H9 (cell line): Measurements from ENCODE around the gene CD80. TPM values are rescaled to one million over a fixed set of nuclear protein-coding genes. Genes with fewer than 3 reads are reported as not detected.

Experiments used
- DNase-seq: peaks from one replicate; pipeline ENCODE4 v3.0.0-alpha.2; 2017
- H2AFZ ChIP-seq: one replicate; pipeline ENCODE4 v1.6.1; 2013; ENCODE audit warnings: mild to moderate bottlenecking, low read length, control low read depth, moderate library complexity
- H2AK5ac ChIP-seq: 2 replicates; pipeline ENCODE4 v1.6.1; 2013; ENCODE audit warnings: low read length, control low read depth, mixed read lengths; ENCODE audit not compliant: insufficient read length
- H2BK120ac ChIP-seq: one replicate; pipeline ENCODE4 v1.6.1; 2013; ENCODE audit warnings: low read depth, mild to moderate bottlenecking, low read length, control low read depth, inconsistent platforms; ENCODE audit not compliant: poor library complexity, severe bottlenecking
- H2BK12ac ChIP-seq: 2 replicates; pipeline ENCODE4 v1.6.1; 2013; ENCODE audit warnings: low read length, control low read depth, mixed read lengths, low read depth; ENCODE audit not compliant: insufficient read length
- H2BK15ac ChIP-seq: 2 replicates; pipeline ENCODE4 v1.6.1; 2013; ENCODE audit warnings: low read depth, low read length, control low read depth
- H2BK20ac ChIP-seq: one replicate; pipeline ENCODE4 v1.6.1; 2013; ENCODE audit warnings: low read depth, mild to moderate bottlenecking, low read length, control low read depth, inconsistent platforms; ENCODE audit not compliant: poor library complexity, severe bottlenecking
- H2BK5ac ChIP-seq: 2 replicates; pipeline ENCODE4 v1.6.1; 2013; ENCODE audit warnings: low read length, control low read depth, mixed read lengths; ENCODE audit not compliant: insufficient read length
- H3K14ac ChIP-seq: 2 replicates; pipeline ENCODE4 v1.6.1; 2013; ENCODE audit warnings: low read length, control low read depth; ENCODE audit not compliant: insufficient read depth
- H3K18ac ChIP-seq: 2 replicates; pipeline ENCODE4 v1.6.1; 2013; ENCODE audit warnings: low read depth, mild to moderate bottlenecking, mixed read lengths, low read length, control low read depth; ENCODE audit not compliant: insufficient read length
- H3K23ac ChIP-seq: 2 replicates; pipeline ENCODE4 v1.6.1; 2013; ENCODE audit warnings: low read length, control low read depth, mixed read lengths, low read depth; ENCODE audit not compliant: insufficient read length
- H3K23me2 ChIP-seq: 2 replicates; pipeline ENCODE4 v1.6.1; 2013; ENCODE audit warnings: low read depth, mild to moderate bottlenecking, mixed read lengths, low read length, control low read depth; ENCODE audit not compliant: insufficient read length, poor library complexity, severe bottlenecking
- H3K27ac ChIP-seq: 2 replicates; pipeline ENCODE4 v1.5.1; 2013; ENCODE audit warnings: low read length, control low read depth, mixed read lengths, low read depth; ENCODE audit not compliant: insufficient read length
- H3K27me3 ChIP-seq: 2 replicates; pipeline ENCODE4 v1.6.1; 2013; ENCODE audit warnings: low read length, control low read depth, inconsistent platforms; ENCODE audit not compliant: insufficient read depth
- H3K4ac ChIP-seq: 2 replicates; pipeline ENCODE4 v1.6.1; 2013; ENCODE audit warnings: low read depth, mild to moderate bottlenecking, control low read depth, inconsistent platforms, low read length, moderate library complexity
- H3K4me1 ChIP-seq: 2 replicates; pipeline ENCODE4 v1.6.1; 2013; ENCODE audit warnings: low read length, control low read depth, inconsistent platforms; ENCODE audit not compliant: insufficient read depth
- H3K4me2 ChIP-seq: 2 replicates; pipeline ENCODE4 v1.6.1; 2013; ENCODE audit warnings: low read length, control low read depth, mixed read lengths; ENCODE audit not compliant: insufficient read length, insufficient read depth
- H3K56ac ChIP-seq: 2 replicates; pipeline ENCODE4 v1.6.1; 2013; ENCODE audit warnings: low read depth, mild to moderate bottlenecking, mixed read lengths, low read length, control low read depth; ENCODE audit not compliant: insufficient read length
- H3K79me1 ChIP-seq: 2 replicates; pipeline ENCODE4 v1.6.1; 2013; ENCODE audit warnings: low read depth, mild to moderate bottlenecking, moderate library complexity, low read length, control low read depth, inconsistent platforms; ENCODE audit not compliant: insufficient read depth, poor library complexity, severe bottlenecking
- H3K79me2 ChIP-seq: 2 replicates; pipeline ENCODE4 v1.6.1; 2013; ENCODE audit warnings: low read length, control low read depth, inconsistent platforms; ENCODE audit not compliant: insufficient read depth
- H3K9ac ChIP-seq: 2 replicates; pipeline ENCODE4 v1.6.1; 2013; ENCODE audit warnings: low read length, control low read depth, mixed read lengths; ENCODE audit not compliant: insufficient read length; ENCODE audit errors: extremely low read depth
- H3K9me3 ChIP-seq: one replicate; pipeline ENCODE4 v1.6.1; 2013; ENCODE audit warnings: low read depth, low read length, inconsistent platforms; ENCODE audit not compliant: control insufficient read depth
- H3T11ph ChIP-seq: one replicate; pipeline ENCODE4 v1.6.1; 2013; ENCODE audit warnings: mild to moderate bottlenecking, low read length, control low read depth, inconsistent platforms
- H4K20me1 ChIP-seq: one replicate; pipeline ENCODE4 v1.6.1; 2013; ENCODE audit not compliant: control insufficient read depth, insufficient read length, insufficient read depth
- H4K5ac ChIP-seq: 2 replicates; pipeline ENCODE4 v1.6.1; 2013; ENCODE audit warnings: low read depth, mild to moderate bottlenecking, mixed read lengths, low read length, control low read depth; ENCODE audit not compliant: insufficient read length
- H4K8ac ChIP-seq: replicated peaks from 2 replicates; pipeline ENCODE4 v1.6.1; 2013; ENCODE audit warnings: low read length, control low read depth, mixed read lengths, low read depth; ENCODE audit not compliant: insufficient read length
- H4K91ac ChIP-seq: 2 replicates; pipeline ENCODE4 v1.6.1; 2013; ENCODE audit warnings: low read depth, mild to moderate bottlenecking, moderate library complexity, mixed read lengths, low read length, control low read depth; ENCODE audit not compliant: insufficient read length
- H3K27ac Mint-ChIP-seq, 3 experiments: 2 replicates in 2 of 3; 3 replicates in 1 of 3; pipeline ENCODE4 v1.8.0; 2020 to 2021; ENCODE audit warnings: mixed read lengths in 3 of 3, mild to moderate bottlenecking in 1 of 3, moderate library complexity in 1 of 3
- H3K27me3 Mint-ChIP-seq: 2 replicates; pipeline ENCODE4 v1.8.0; 2021; ENCODE audit warnings: low read depth, mild to moderate bottlenecking, moderate library complexity, mixed read lengths
- H3K36me3 Mint-ChIP-seq, 3 experiments: 2 replicates in 2 of 3; 3 replicates in 1 of 3; pipeline ENCODE4 v1.8.0; 2020 to 2021; ENCODE audit warnings: low read depth in 3 of 3, mixed read lengths in 3 of 3; ENCODE audit not compliant: insufficient read depth in 1 of 3
- H3K4me1 Mint-ChIP-seq, 2 experiments: 2 replicates each; pipeline ENCODE4 v1.8.0; 2020; ENCODE audit warnings: mixed read lengths in 2 of 2
- H3K4me3 Mint-ChIP-seq, 2 experiments: 2 replicates in 1 of 2; 3 replicates in 1 of 2; pipeline ENCODE4 v1.8.0; 2020 to 2021; ENCODE audit warnings: mild to moderate bottlenecking in 2 of 2, mixed read lengths in 2 of 2, moderate library complexity in 1 of 2
- H3K9me3 Mint-ChIP-seq, 2 experiments: 2 replicates in 1 of 2; 3 replicates in 1 of 2; pipeline ENCODE4 v1.8.0; 2020; ENCODE audit warnings: mild to moderate bottlenecking in 2 of 2, mixed read lengths in 2 of 2, moderate library complexity in 1 of 2
- total RNA-seq: library from RNA; stranded (reverse); gene quantifications from 2 replicates; pipeline ENCODE4 v1.2.1, GENCODE V29; 2021
- TF ChIP-seq, protein P1 (sequence below): fragments of 200-600 bp; sonication (generic); conservative IDR thresholded peaks from 3 replicates; pipeline ENCODE4 v1.8.0; 2021; ENCODE audit warnings: antibody characterized with exemption, mild to moderate bottlenecking

The CD80 gene
- total RNA-seq, 1 experiment from 2014 or later, result not detected

DNA sequence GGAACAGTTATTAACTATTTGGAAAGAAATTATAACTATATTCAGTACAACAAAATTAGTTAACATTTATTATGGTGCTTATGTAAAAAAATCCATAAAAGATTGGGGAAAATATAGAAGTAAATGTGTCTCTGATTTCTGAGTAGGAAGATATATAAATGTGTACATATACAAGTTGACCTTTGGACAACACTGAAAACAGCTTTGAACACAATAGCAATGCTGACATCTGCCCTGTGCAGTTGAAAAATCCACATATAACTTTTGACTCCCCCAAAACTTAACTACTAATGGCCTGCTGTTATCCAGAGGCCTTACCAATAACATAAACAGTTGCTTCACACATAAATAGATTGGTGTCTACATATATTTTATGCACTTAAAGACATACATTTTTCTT is 48.7 kb downstream of the CD80 start:
- H3K36me3 Mint-ChIP-seq, result peaks cover 14 to 70% (median 67%) of the 10 kb centered on the region in 3 experiments; a peak in 6 of 7 replicates

More for the DNA sequence above, 48.7 kb downstream of the CD80 start:
- Histone ChIP-seq H2BK20ac (no peak overlapping the region), H3K9ac (no peak overlapping the region), H3K79me2 (no peaks in the 10 kb centered on the region), H4K5ac (no peak overlapping the region), H2BK120ac (no peak overlapping the region), H3K18ac (no peak overlapping the region), H3K4me1 (no peaks in the 10 kb centered on the region; the same call in 1 of the 2 replicates), H3K27ac (no peak overlapping the region), H2AFZ (no peak overlapping the region), H3K23ac (no peak overlapping the region), H3T11ph (no peak overlapping the region), H3K4me2 (no peak overlapping the region), H3K56ac (no peak overlapping the region), H4K8ac (no peak overlapping the region), H2AK5ac (no peak overlapping the region), H4K91ac (no peak overlapping the region), H3K79me1 (no peaks in the 10 kb centered on the region), H3K14ac (no peak overlapping the region), H4K20me1 (no peaks in the 10 kb centered on the region), H2BK12ac (no peak overlapping the region), H3K9me3 (no peaks in the 10 kb centered on the region), H2BK5ac (no peak overlapping the region), H3K23me2 (no peaks in the 10 kb centered on the region), H3K27me3 (no peaks in the 10 kb centered on the region), H3K4ac (no peak overlapping the region), H2BK15ac (no peak overlapping the region)
- H3K27ac Mint-ChIP-seq, result no peak overlapping the region
- H3K9me3 Mint-ChIP-seq, result no peaks in the 10 kb centered on the region
- no peaks in the 10 kb centered on the region for H3K4me1 Mint-ChIP-seq
- H3K4me3 Mint-ChIP-seq, result no peak overlapping the region
- TF ChIP-seq, protein P1, sequence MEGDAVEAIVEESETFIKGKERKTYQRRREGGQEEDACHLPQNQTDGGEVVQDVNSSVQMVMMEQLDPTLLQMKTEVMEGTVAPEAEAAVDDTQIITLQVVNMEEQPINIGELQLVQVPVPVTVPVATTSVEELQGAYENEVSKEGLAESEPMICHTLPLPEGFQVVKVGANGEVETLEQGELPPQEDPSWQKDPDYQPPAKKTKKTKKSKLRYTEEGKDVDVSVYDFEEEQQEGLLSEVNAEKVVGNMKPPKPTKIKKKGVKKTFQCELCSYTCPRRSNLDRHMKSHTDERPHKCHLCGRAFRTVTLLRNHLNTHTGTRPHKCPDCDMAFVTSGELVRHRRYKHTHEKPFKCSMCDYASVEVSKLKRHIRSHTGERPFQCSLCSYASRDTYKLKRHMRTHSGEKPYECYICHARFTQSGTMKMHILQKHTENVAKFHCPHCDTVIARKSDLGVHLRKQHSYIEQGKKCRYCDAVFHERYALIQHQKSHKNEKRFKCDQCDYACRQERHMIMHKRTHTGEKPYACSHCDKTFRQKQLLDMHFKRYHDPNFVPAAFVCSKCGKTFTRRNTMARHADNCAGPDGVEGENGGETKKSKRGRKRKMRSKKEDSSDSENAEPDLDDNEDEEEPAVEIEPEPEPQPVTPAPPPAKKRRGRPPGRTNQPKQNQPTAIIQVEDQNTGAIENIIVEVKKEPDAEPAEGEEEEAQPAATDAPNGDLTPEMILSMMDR, result no peak
- no peaks in the 10 kb centered on the region for H3K27me3 Mint-ChIP-seq
- no peak for DNase-seq
